IPS-18c (cell line): ENCODE measurements around the gene ELMO1.

Source experiments
- H3K4me3 ChIP-seq: 2 replicates; pipeline ENCODE4 v1.7.0; 2013; ENCODE audit warnings: low read depth, mild to moderate bottlenecking, low read length, moderate library complexity; ENCODE audit not compliant: insufficient read depth
- H3K9me3 ChIP-seq: one replicate; pipeline ENCODE4 v1.6.1; 2013; ENCODE audit warnings: mild to moderate bottlenecking, low read length, moderate library complexity; ENCODE audit not compliant: control insufficient read depth, insufficient read depth

The ELMO1 gene

GRCh38 chr7:36966039-36966438 lies 482.6 kb downstream of the ELMO1 start:
- Histone ChIP-seq H3K4me3 (no peak overlapping the region), H3K9me3 (no peaks in the 10 kb centered on the region)

DNA sequence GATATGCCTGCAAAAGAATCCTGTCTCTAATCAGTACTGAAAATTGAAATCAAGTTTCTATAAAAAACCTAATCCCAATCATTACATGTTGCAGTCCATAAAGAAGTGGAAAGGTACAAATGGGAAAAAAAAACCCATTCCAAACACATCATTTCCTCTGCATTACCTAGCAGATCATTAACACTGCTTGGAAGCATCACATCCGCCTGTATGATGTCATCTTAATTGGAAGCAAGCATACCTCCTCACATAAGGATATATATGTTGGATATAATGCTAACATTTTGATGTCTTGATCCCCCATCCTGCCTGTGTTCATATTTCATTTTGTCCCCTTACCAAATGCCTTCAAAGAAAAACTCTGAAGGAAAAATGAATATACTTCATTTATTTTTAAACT lies 483.0 kb downstream of the ELMO1 start:
- Histone ChIP-seq H3K4me3 (no peak overlapping the region), H3K9me3 (no peaks in the 10 kb centered on the region)

DNA sequence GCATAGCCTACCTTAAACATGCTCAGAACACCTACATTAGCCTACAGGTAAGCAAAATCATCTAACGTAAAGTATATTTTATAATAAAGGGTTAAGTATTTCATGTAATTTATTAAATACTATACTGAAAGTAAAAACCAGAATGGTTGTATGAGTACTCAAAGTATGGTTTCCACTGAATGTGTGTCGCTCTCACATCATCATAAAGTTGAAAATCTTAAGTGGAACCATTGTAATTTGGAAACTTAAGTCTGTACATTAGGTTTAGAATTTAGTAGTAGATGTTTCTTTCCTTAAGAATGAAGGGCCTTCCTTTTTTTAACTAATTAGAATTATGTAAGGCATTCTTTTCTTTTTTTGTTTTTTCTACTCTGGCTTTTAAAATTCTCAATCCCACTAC lies 484.4 kb downstream of the ELMO1 start:
- H3K4me3 ChIP-seq = no peak overlapping the region
- no peaks in the 10 kb centered on the region for H3K9me3 ChIP-seq

DNA sequence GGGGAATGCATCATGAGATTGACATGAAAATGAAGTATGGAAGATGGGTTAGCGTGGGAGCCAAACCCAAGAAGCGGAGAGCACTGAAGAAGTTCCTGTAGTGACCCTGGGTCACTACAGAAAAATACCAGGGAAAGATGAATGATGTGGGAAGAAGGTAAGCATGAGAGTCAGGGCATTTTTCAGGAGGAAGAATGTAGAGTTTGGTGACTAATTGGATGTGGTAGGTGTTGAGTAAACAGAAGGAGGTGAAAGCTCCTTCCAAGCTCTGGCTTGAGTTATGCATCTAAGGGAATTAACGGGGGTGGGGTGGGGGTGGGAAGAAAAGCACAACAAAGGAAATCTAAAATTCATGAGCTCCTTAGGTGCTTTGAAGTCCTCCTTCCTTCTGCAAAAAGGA lies 486.3 kb downstream of the ELMO1 start:
- Histone ChIP-seq H3K9me3 (no peaks in the 10 kb centered on the region), H3K4me3 (no peak overlapping the region)

DNA sequence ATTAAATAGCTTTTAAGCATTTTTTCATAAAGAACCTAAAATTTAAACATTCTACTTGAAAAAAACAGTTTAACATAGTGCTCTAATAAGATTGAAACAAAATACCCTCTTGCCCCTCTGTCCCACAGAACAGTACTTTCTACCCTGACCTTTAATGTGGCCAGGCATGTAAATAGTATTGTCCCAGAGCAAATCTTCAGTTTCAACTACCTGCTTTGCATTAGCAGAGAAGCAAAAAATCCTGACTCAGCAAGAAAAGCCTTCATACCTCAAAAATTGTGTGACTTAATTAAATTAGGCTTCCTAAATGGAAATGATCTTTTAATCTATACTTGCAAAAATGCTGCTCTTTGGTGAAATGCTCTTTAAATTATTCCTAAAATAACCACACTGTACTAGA lies 487.0 kb downstream of the ELMO1 start:
- H3K4me3 ChIP-seq = no peak overlapping the region
- H3K9me3 ChIP-seq = no peaks in the 10 kb centered on the region

GRCh38 chr7:36961097-36961496 lies 487.6 kb downstream of the ELMO1 start:
- Histone ChIP-seq H3K9me3 (no peaks in the 10 kb centered on the region), H3K4me3 (no peak overlapping the region)

GRCh38 chr7:36960105-36960504 lies 488.6 kb downstream of the ELMO1 start:
- H3K4me3 ChIP-seq = no peak overlapping the region
- H3K9me3 ChIP-seq = no peaks in the 10 kb centered on the region

GRCh38 chr7:36958111-36958733 lies 490.4 kb downstream of the ELMO1 start:
- Histone ChIP-seq H3K4me3 (no peak overlapping the region), H3K9me3 (no peaks in the 10 kb centered on the region)

DNA sequence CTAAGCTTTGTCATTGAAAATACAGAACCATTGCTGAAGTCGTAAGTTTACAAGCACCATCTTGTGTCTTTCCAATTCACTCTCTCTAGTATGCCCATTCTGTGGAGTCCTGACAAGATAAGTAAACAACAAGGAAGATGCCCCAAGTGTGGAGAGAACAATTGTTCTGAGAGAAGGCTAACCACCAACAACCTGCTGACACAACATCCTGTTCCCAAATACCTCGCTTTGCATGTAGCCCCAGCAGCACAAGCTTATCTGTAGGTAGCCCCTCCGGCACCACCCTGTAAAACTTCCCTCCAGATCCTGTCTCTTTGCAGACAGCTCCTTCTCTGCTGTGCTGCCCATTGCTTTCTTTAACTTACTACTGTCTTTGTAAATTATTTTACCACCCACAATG lies 491.0 kb downstream of the ELMO1 start:
- Histone ChIP-seq H3K9me3 (no peaks in the 10 kb centered on the region), H3K4me3 (no peak overlapping the region)

- Histone ChIP-seq H3K9me3 (no peaks in the 10 kb centered on the region), H3K4me3 (no peak overlapping the region)
These were observed 491.9 kb downstream of the ELMO1 start for GRCh38 chr7:36956814-36957213.

GRCh38 chr7:36955456-36956129 lies 493.1 kb downstream of the ELMO1 start:
- Histone ChIP-seq H3K9me3 (no peaks in the 10 kb centered on the region), H3K4me3 (no peak overlapping the region)

DNA sequence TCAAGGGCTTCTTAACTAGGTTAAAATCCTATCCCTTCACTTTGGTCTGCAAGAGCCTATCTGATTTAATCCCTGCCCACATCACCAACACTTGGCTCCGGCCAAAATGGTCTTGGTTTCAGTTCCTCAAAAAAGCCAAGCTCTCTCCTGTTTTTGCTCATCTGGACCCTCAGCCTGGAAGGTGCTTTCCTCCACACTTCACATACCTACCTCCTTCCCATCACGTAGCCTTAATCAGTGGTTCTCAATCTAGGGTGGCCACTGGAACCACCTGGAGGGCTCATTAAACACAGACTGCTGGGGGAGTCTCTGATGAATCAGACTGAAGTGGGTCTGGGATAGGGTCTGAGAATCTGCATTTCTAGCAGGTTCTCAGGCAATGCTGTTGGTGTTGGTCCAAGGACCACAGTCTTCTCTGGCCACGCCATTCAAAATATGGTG lies 497.4 kb downstream of the ELMO1 start:
- Histone ChIP-seq H3K9me3 (peaks cover 2% of the 10 kb centered on the region), H3K4me3 (no peak overlapping the region)

GRCh38 chr7:36949711-36950600 lies 498.7 kb downstream of the ELMO1 start:
- no peak overlapping the region for H3K4me3 ChIP-seq
- H3K9me3 ChIP-seq = peaks cover 2% of the 10 kb centered on the region

DNA sequence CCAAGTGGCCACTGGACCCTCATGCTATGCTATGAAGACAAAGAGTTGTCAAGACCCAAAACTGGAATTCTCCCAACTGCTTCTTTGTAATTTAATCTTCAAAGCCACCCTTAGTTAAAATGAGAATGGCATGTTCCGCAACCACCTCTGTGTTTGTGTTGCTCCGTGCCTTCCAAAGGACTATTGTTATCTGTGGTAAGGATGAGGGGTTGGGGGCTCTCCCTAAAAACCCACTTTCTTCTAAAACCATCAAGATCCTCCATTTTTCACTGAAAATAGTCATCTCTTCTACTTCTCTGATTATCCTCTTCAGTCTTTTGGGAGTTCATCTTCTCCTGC lies 502.3 kb downstream of the ELMO1 start:
- H3K9me3 ChIP-seq = peaks cover 2% of the 10 kb centered on the region
- H3K4me3 ChIP-seq = no peak overlapping the region

GRCh38 chr7:36945612-36946400 lies 502.9 kb downstream of the ELMO1 start:
- Histone ChIP-seq H3K9me3 (peaks cover 2% of the 10 kb centered on the region), H3K4me3 (no peak overlapping the region)

GRCh38 chr7:36944838-36945237 lies 503.8 kb downstream of the ELMO1 start:
- H3K9me3 ChIP-seq = no peaks in the 10 kb centered on the region
- H3K4me3 ChIP-seq = no peak overlapping the region

DNA sequence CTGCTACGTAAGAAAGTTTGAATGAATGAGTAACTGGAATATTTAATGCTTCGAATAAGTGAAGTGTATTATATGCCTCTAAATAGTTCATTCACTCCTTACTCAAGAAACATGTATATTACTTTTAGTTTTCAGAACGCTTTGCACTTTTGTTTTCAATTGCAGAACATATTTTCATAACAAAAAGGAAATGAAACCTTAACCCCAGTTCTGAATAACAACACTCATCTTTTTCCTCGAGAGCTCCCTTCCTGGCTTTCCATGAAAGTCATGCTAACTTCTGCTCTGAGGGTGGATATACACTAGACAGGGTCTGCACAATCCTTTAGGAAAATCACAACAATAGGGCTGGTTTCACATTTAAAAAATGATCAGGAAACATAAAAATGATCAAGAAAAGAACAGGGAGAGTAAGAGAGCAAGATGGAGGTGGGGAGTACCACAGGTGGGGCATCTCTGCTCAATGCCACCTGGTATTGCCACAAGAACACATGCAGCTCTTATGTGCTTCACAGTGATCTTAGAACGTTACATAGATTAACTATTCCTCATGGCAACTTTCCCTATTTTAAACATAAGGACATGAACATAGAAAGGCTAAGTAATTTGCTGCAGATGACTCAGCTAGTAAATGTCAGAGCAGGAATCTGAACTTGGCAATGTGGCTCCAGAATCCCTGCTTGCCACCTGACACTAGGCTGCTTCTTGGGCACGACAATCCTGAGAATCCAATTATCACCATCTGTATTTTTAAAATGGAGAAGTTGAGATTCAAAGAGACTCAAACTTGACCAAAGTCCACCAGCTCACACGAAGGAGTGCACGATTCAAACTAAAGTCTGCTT lies 504.9 kb downstream of the ELMO1 start:
- Histone ChIP-seq H3K9me3 (no peaks in the 10 kb centered on the region), H3K4me3 (no peak overlapping the region)
